HG03378 (cell line): ENCODE measurements around the gene GBP6.
"Not testable (repeated sequence)": the region's sequence is repeated elsewhere in the genome, so short reads cannot be mapped to it uniquely, and the experiment has no call there.

Experiments used
- ATAC-seq: cut with Tn5 transposase; IDR thresholded peaks from one replicate; pipeline ENCODE4 v1.9.1; 2021; ENCODE audit warnings: mild to moderate bottlenecking, moderate library complexity; ENCODE audit not compliant: unreplicated experiment

The GBP6 gene

GRCh38 chr1:89364954-89365550 lies 1.2 kb downstream of the GBP6 start:
- no peak for ATAC-seq

GRCh38 chr1:89367221-89367620 lies 3.4 kb downstream of the GBP6 start:
- no peak for ATAC-seq

- ATAC-seq: no peak
Observed at GRCh38 chr1:89369331-89369730, 5.5 kb downstream of the GBP6 start.

GRCh38 chr1:89373810-89374209 lies 10.0 kb downstream of the GBP6 start:
- not testable (repeated sequence) for ATAC-seq

- no peak for ATAC-seq
Observed at GRCh38 chr1:89378001-89378400, 14.1 kb downstream of the GBP6 start.

DNA sequence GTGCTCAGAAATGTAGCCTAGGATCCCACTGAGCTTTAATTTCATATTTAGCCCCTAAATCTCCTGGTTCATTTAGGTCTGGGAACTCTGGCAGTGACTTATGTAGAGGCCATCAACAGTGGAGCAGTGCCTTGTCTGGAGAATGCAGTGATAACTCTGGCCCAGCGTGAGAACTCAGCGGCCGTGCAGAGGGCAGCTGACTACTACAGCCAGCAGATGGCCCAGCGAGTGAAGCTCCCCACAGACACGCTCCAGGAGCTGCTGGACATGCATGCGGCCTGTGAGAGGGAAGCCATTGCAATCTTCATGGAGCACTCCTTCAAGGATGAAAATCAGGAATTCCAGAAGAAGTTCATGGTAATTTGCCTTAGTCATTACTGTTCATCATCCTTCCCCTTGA lies 17.8 kb downstream of the GBP6 start:
- no peak for ATAC-seq

- no peak for ATAC-seq
Observed at GRCh38 chr1:89382479-89382878, 18.6 kb downstream of the GBP6 start.

GRCh38 chr1:89383185-89383584 lies 19.3 kb downstream of the GBP6 start:
- no peak for ATAC-seq

DNA sequence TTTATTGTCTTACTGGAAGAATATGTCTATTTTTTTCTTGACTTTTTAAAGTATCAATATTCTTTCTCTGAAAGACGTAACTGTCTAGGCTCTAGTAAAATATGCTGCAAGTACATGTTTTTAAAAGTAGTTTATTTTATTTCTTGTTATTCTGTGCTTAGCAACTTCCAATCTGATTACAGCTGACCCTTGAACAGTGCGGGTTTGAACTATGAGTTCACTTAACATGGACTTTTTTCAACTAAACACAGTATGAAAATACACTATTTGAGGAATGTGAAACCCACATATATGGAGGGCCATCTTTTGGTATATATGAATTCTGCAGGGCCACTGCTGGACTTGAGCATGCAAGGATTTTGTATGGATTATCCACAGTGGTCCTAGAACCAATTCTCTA lies 26.8 kb downstream of the GBP6 start:
- ATAC-seq: no peak

DNA sequence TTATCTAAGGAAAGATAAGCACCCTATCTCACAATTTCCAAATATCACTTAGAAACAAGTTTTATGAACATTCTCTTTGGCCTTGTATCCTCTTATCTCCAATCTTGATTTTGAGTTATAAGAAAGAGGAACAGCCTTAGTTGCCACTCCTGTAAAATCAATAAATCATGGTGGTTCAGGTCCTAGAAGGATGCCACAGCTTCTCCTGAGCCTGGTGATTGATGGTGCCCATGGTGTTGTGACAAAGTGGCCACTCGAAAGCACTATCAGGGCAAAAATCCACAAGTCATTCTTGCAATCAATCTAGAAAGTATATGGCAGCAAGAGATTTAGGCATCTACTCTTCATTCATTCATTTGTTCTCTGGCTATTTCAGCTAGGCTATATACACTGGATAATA lies 27.8 kb downstream of the GBP6 start:
- ATAC-seq: no peak

DNA sequence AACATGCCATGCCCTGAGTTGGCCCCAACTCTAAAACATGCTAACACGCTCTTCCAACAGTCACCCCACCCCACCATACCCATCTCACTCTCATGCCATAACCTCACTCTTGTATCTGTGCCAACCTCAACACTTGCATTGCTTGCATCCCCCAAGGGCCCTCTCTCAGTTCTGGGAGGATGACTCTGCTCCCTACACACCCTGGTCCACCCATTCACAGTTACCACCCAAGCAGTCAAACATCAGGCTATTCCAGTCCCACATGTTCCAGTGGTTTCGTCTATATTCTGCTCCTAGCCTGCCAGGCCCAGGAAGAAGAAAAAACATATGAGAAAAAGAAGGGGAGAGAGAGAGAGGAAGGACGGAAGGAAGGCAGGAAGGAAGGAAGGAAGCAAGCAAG lies 31.0 kb downstream of the GBP6 start:
- no peak for ATAC-seq

DNA sequence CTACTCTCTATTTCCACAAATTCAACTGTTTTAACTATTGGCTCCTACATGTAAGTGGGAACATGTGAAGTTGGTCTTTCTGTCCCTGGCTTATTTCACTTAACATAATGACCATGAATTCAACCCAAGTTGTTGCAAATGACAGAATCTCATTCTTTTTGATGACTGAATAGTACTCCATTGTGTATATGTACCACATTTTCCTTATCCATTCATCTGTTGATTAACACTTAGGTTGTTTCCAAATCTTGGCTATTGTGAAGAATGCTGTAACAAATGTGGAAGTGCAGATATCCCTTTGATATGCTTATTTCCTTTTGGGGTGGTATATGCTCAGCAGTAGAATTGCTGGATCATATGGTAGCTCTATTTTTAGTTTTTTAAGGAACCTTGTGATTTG lies 33.0 kb downstream of the GBP6 start:
- no peak for ATAC-seq

- no peak for ATAC-seq
Observed at GRCh38 chr1:89405275-89405929, 41.5 kb downstream of the GBP6 start.

DNA sequence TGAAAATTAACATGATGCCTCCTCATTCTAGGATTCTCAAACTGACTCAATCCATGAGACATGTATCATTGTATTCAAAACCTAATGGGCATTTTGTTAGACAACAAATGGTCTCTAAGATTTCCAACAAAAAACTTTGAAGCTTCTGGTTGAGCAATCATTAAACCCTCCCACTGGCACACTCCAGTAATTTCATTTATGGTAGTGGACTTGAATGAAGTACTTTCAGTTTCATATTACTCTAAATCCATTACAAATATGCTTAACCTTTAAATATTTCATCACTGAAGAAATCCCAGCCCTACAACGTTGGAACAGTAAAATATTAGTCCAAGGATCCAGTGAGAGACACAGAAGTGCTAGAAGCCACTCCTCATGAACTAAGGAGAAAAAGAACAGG lies 43.5 kb downstream of the GBP6 start:
- no peak for ATAC-seq

GRCh38 chr1:89407768-89408167 lies 43.9 kb downstream of the GBP6 start:
- ATAC-seq: not testable (repeated sequence)

GRCh38 chr1:89425056-89425455 lies 61.2 kb downstream of the GBP6 start:
- no peak for ATAC-seq

DNA sequence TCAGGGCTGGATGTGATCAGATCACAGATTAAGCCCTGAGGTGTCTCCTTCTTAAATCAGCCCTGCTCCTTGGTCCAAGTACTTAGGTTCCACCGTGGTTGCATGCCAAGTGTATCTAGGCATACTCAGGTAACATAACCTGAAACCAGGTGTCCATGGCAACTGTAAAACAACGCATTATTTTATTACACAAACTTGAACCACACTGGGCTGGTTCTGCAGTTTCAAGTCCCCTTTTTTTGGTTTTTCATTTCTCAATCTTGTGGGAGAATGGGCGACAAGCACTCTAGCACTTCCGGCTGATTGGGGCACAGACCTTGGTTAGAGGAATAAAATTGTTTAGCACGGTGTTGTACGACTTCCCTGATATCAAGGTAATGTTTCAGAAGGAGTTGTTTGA lies 65.2 kb downstream of the GBP6 start:
- ATAC-seq: no peak

GRCh38 chr1:89429681-89430080 lies 65.8 kb downstream of the GBP6 start:
- not testable (repeated sequence) for ATAC-seq

DNA sequence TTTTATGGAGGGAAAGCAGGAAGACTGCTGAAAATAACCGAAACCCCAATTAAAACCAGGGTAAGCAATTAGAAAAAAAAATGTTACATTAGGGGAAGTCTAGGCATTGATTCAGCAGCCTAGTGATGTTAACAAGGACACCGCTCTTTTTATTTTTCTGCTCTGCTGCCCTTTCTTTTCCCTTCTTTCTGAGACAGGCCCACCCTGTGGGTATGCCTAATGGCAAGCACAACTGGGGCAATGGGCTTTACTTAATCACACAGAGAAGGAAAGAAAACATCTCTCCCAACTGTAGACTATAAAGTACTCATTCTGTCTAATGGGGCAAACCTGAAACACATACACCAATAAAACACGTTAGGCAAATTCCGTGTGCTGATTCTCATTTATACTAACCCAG lies 69.6 kb downstream of the GBP6 start:
- ATAC-seq: no peak

- ATAC-seq: not testable (repeated sequence)
Observed at GRCh38 chr1:89434058-89434780, 70.4 kb downstream of the GBP6 start.
